CD8-positive, alpha-beta memory T cell (primary cell): Measurements from ENCODE around the gene ZNF787. TPM values are rescaled to one million over a fixed set of nuclear protein-coding genes. Genes with fewer than 3 reads are reported as not detected.
"Not testable (repeated sequence)": the region's sequence is repeated elsewhere in the genome, so short reads cannot be mapped to it uniquely, and the experiment has no call there.

Source experiments
- CTCF ChIA-PET: fragments of 350-600 bp; sonication (Branson Sonifier 250); formaldehyde crosslinking; loops from one replicate; lab custom pipeline; 2021; ENCODE audit warnings: antibody characterized with exemption; lab: Charles Lee
- POLR2A ChIA-PET: fragments of 350-600 bp; sonication (Branson Sonifier 250); formaldehyde crosslinking; loops from one replicate; lab custom pipeline; 2021; ENCODE audit warnings: antibody characterized with exemption; lab: Charles Lee
- DNase-seq, 5 donors: peaks; one replicate each; pipeline versions ENCODE4 v3.0.0 to v3.0.0-alpha.2; 2020 to 2022; ENCODE audit warnings: mixed read lengths in 1 of 5
- H3K27ac ChIP-seq: one replicate; pipeline ENCODE4 v1.7.0; 2013; ENCODE audit warnings: low read depth, mild to moderate bottlenecking, low read length, moderate library complexity
- H3K27me3 ChIP-seq: 2 replicates; pipeline ENCODE4 v1.7.0; 2013; ENCODE audit warnings: low read length, mild to moderate bottlenecking; ENCODE audit not compliant: insufficient read depth, poor library complexity, severe bottlenecking
- H3K36me3 ChIP-seq: 2 replicates; pipeline ENCODE4 v1.7.0; 2013; ENCODE audit warnings: mild to moderate bottlenecking, low read length, moderate library complexity; ENCODE audit not compliant: insufficient read depth
- H3K4me1 ChIP-seq: 2 replicates; pipeline ENCODE4 v1.7.0; 2013; ENCODE audit warnings: mild to moderate bottlenecking, low read length, moderate library complexity; ENCODE audit not compliant: insufficient read depth
- H3K4me3 ChIP-seq: 2 replicates; pipeline ENCODE4 v1.7.0; 2013; ENCODE audit warnings: mild to moderate bottlenecking, low read length
- H3K9me3 ChIP-seq: 2 replicates; pipeline ENCODE4 v1.7.0; 2013; ENCODE audit warnings: mild to moderate bottlenecking, low read length
- H3K27ac Mint-ChIP-seq, 8 donors: one replicate each; pipeline ENCODE4 v1.8.0; 2020 to 2021; ENCODE audit warnings: mixed read lengths in 8 of 8, mild to moderate bottlenecking in 6 of 8, inconsistent platforms in 3 of 8, moderate library complexity in 3 of 8
- H3K27me3 Mint-ChIP-seq, 2 donors: one replicate each; pipeline ENCODE4 v1.8.0; 2020 to 2021; ENCODE audit warnings: mixed read lengths in 2 of 2, mild to moderate bottlenecking in 1 of 2, moderate library complexity in 1 of 2
- H3K36me3 Mint-ChIP-seq, 3 donors: one replicate each; pipeline ENCODE4 v1.8.0; 2020 to 2021; ENCODE audit warnings: mixed read lengths in 3 of 3, inconsistent platforms in 1 of 3, mild to moderate bottlenecking in 1 of 3
- H3K4me1 Mint-ChIP-seq, 3 donors: one replicate each; pipeline ENCODE4 v1.8.0; 2020 to 2021; ENCODE audit warnings: mixed read lengths in 3 of 3, inconsistent platforms in 1 of 3, mild to moderate bottlenecking in 1 of 3
- H3K4me3 Mint-ChIP-seq, 7 donors: one replicate each; pipeline ENCODE4 v1.8.0; 2020 to 2021; ENCODE audit warnings: mixed read lengths in 7 of 7, mild to moderate bottlenecking in 6 of 7, moderate library complexity in 4 of 7, inconsistent platforms in 2 of 7
- H3K9me3 Mint-ChIP-seq, 5 donors: one replicate each; pipeline ENCODE4 v1.8.0; 2020 to 2022; ENCODE audit warnings: mixed read lengths in 5 of 5, mild to moderate bottlenecking in 3 of 5, moderate library complexity in 2 of 5, inconsistent platforms in 1 of 5
- polyA plus RNA-seq: library from polyadenylated mRNA; unstranded; fragments of 300-500 nt; fragmentation: Illumina TruSeq; gene quantifications from one replicate; pipeline ENCODE4 v1.2.3, GENCODE V29; 2021
- total RNA-seq, 2 experiments: library from RNA; stranded (reverse); gene quantifications; one replicate each; pipeline ENCODE4 v1.2.3, GENCODE V29; 2021

Gene ZNF787
- total and polyA plus RNA-seq, 3 experiments from 2014 or later = 2.8 to 38.7 (median 34.7) TPM

- H3K9me3 Mint-ChIP-seq = no peaks in the 10 kb centered on the region
- Histone ChIP-seq H3K27ac (no peak overlapping the region), H3K9me3 (no peaks in the 10 kb centered on the region), H3K36me3 (no peaks in the 10 kb centered on the region), H3K27me3 (no peaks in the 10 kb centered on the region), H3K4me3 (no peak overlapping the region), H3K4me1 (no peaks in the 10 kb centered on the region)
- H3K36me3 Mint-ChIP-seq = peaks cover 0 to 54% (median 4%) of the 10 kb centered on the region in 3 donors
- POLR2A ChIA-PET = no interaction called here
- no peak overlapping the region for H3K4me3 Mint-ChIP-seq
- CTCF ChIA-PET = no interaction called here
- no peaks in the 10 kb centered on the region for H3K27me3 Mint-ChIP-seq
- peak overlapping the region in 1 of 8 donors; percentile 19 for H3K27ac Mint-ChIP-seq
- peaks cover 0 to 8% (median 3%) of the 10 kb centered on the region in 3 donors for H3K4me1 Mint-ChIP-seq
- no peak for DNase-seq
Measured at GRCh38 chr19:56098731-56099568, 22.1 kb downstream of the ZNF787 start.

- H3K27me3 Mint-ChIP-seq = not testable (repeated sequence)
Measured at GRCh38 chr19:56098237-56098636, 22.9 kb downstream of the ZNF787 start.

GRCh38 chr19:56097776-56098175 is 23.3 kb downstream of the ZNF787 start:
- ChIA-PET POLR2A (no interaction called here), CTCF (no interaction called here)
- Mint-ChIP-seq H3K27me3 (no peaks in the 10 kb centered on the region), H3K4me3 (no peak overlapping the region), H3K36me3 (peaks cover 0 to 55% (median 4%) of the 10 kb centered on the region in 3 donors), H3K27ac (no peak overlapping the region), H3K9me3 (no peaks in the 10 kb centered on the region), H3K4me1 (peaks cover 0 to 11% (median 7%) of the 10 kb centered on the region in 3 donors)
- Histone ChIP-seq H3K4me1 (no peaks in the 10 kb centered on the region), H3K9me3 (no peaks in the 10 kb centered on the region), H3K4me3 (no peak overlapping the region), H3K27ac (no peak overlapping the region), H3K27me3 (no peaks in the 10 kb centered on the region), H3K36me3 (no peaks in the 10 kb centered on the region)
- DNase-seq = no peak

More at GRCh38 chr19:56098237-56098636, 22.9 kb downstream of the ZNF787 start:
- H3K27me3 ChIP-seq, H3K9me3 ChIP-seq, H3K4me1 Mint-ChIP-seq, H3K27ac ChIP-seq, H3K27ac Mint-ChIP-seq, H3K4me3 ChIP-seq, H3K36me3 ChIP-seq, H3K4me1 ChIP-seq, H3K4me3 Mint-ChIP-seq, H3K9me3 Mint-ChIP-seq, POLR2A ChIA-PET, CTCF ChIA-PET, DNase-seq: not testable (repeated sequence)
- peaks cover 0 to 55% (median 4%) of the 10 kb centered on the region in 3 donors for H3K36me3 Mint-ChIP-seq

- ChIA-PET CTCF (interaction anchor here (1.7 kb wide), 1 partner anchor 31 kb away, joined by 5 read pairs; no protein-coding TSS in a partner anchor), POLR2A (no interaction called here)
- H3K36me3 ChIP-seq = no peaks in the 10 kb centered on the region
- H3K4me1 ChIP-seq = no peaks in the 10 kb centered on the region
- Mint-ChIP-seq H3K27ac (peak overlapping the region in 1 of 8 donors; percentile 6), H3K27me3 (no peaks in the 10 kb centered on the region), H3K4me3 (no peak overlapping the region), H3K9me3 (no peaks in the 10 kb centered on the region), H3K36me3 (peaks cover 0 to 52% (median 4%) of the 10 kb centered on the region in 3 donors), H3K4me1 (peaks cover 0 to 12% (median 7%) of the 10 kb centered on the region in 3 donors)
- H3K9me3 ChIP-seq = no peaks in the 10 kb centered on the region
- no peaks in the 10 kb centered on the region for H3K27me3 ChIP-seq
- no peak overlapping the region for H3K4me3 ChIP-seq
- DNase-seq = no peak
- no peak overlapping the region for H3K27ac ChIP-seq
Measured at GRCh38 chr19:56097306-56097705, 23.8 kb downstream of the ZNF787 start.

GRCh38 chr19:56096665-56097064 is 24.4 kb downstream of the ZNF787 start:
- POLR2A ChIA-PET = no interaction called here
- peaks cover 0 to 12% (median 7%) of the 10 kb centered on the region in 3 donors for H3K4me1 Mint-ChIP-seq
- no peak overlapping the region for H3K27ac ChIP-seq
- no peaks in the 10 kb centered on the region for H3K27me3 ChIP-seq
- H3K27ac Mint-ChIP-seq = no peak overlapping the region
- H3K36me3 ChIP-seq = no peaks in the 10 kb centered on the region
- no peaks in the 10 kb centered on the region for H3K9me3 ChIP-seq
- no peak overlapping the region for H3K4me3 Mint-ChIP-seq
- no peaks in the 10 kb centered on the region for H3K4me1 ChIP-seq
- CTCF ChIA-PET = interaction anchor here (1.7 kb wide), 1 partner anchor 31 kb away, joined by 5 read pairs; no protein-coding TSS in a partner anchor
- H3K27me3 Mint-ChIP-seq = no peaks in the 10 kb centered on the region
- no peak for DNase-seq
- no peak overlapping the region for H3K4me3 ChIP-seq
- H3K9me3 Mint-ChIP-seq = no peaks in the 10 kb centered on the region
- H3K36me3 Mint-ChIP-seq = peaks cover 0 to 45% (median 4%) of the 10 kb centered on the region in 3 donors

- CTCF ChIA-PET = interaction anchor here (0.9 kb wide), 1 partner anchor 53 kb away, joined by 3 read pairs; no protein-coding TSS in a partner anchor
- Mint-ChIP-seq H3K9me3 (no peaks in the 10 kb centered on the region), H3K4me1 (peaks cover 10 to 18% (median 15%) of the 10 kb centered on the region in 3 donors), H3K27me3 (no peaks in the 10 kb centered on the region), H3K27ac (peak overlapping the region in 1 of 8 donors; percentile 48), H3K4me3 (no peak overlapping the region), H3K36me3 (peaks cover 0 to 46% (median 5%) of the 10 kb centered on the region in 3 donors)
- Histone ChIP-seq H3K4me3 (no peak overlapping the region), H3K4me1 (no peaks in the 10 kb centered on the region), H3K27ac (no peak overlapping the region), H3K36me3 (peaks cover 4% of the 10 kb centered on the region), H3K9me3 (no peaks in the 10 kb centered on the region), H3K27me3 (no peaks in the 10 kb centered on the region)
- DNase-seq = no peak
- POLR2A ChIA-PET = no interaction called here
Measured at GRCh38 chr19:56094449-56094848, 26.6 kb downstream of the ZNF787 start.

GRCh38 chr19:56092685-56093631 is 28.1 kb downstream of the ZNF787 start:
- H3K36me3 Mint-ChIP-seq = peaks cover 0 to 49% (median 5%) of the 10 kb centered on the region in 3 donors
- POLR2A ChIA-PET = no interaction called here

More at GRCh38 chr19:56092685-56093631, 28.1 kb downstream of the ZNF787 start:
- Mint-ChIP-seq H3K4me1 (peaks cover 10 to 18% (median 15%) of the 10 kb centered on the region in 3 donors), H3K27me3 (no peaks in the 10 kb centered on the region), H3K9me3 (no peaks in the 10 kb centered on the region), H3K27ac (peak overlapping the region in 1 of 8 donors; percentile 56), H3K4me3 (no peak overlapping the region)
- H3K4me3 ChIP-seq = no peak overlapping the region
- H3K4me1 ChIP-seq = no peaks in the 10 kb centered on the region
- no peak overlapping the region for H3K27ac ChIP-seq
- H3K36me3 ChIP-seq = peaks cover 4% of the 10 kb centered on the region
- CTCF ChIA-PET = no interaction called here
- no peak for DNase-seq
- H3K9me3 ChIP-seq = no peaks in the 10 kb centered on the region
- no peaks in the 10 kb centered on the region for H3K27me3 ChIP-seq
